Gastrocnemius medialis (tissue), 4 donors: Measurements from ENCODE around the gene NUAK2.
"Not testable (repeated sequence)": the region's sequence is repeated elsewhere in the genome, so short reads cannot be mapped to it uniquely, and the experiment has no call there.

ENCODE experiments used
- POLR2A ChIP-seq, 2 donors: fragments of 450-650 bp; IDR thresholded peaks; one replicate each; pipeline ENCODE4 v1.6.1; 2017; ENCODE audit warnings: antibody characterized with exemption in 2 of 2, mild to moderate bottlenecking in 2 of 2, moderate library complexity in 2 of 2
- TF ChIP-seq, protein P1 (sequence below), 5 experiments: fragments of 450-650 bp in 3 of 5; fragments of 200-600 bp in 2 of 5; sonication (generic) in 2 of 5; IDR thresholded peaks in 4 of 5; conservative IDR thresholded peaks in 1 of 5; 1 replicate in 4 of 5; 2 replicates in 1 of 5; pipeline ENCODE4 v1.5.1; 2016 to 2019; ENCODE audit warnings: antibody characterized with exemption in 5 of 5, mild to moderate bottlenecking in 3 of 5, moderate library complexity in 3 of 5

DNA sequence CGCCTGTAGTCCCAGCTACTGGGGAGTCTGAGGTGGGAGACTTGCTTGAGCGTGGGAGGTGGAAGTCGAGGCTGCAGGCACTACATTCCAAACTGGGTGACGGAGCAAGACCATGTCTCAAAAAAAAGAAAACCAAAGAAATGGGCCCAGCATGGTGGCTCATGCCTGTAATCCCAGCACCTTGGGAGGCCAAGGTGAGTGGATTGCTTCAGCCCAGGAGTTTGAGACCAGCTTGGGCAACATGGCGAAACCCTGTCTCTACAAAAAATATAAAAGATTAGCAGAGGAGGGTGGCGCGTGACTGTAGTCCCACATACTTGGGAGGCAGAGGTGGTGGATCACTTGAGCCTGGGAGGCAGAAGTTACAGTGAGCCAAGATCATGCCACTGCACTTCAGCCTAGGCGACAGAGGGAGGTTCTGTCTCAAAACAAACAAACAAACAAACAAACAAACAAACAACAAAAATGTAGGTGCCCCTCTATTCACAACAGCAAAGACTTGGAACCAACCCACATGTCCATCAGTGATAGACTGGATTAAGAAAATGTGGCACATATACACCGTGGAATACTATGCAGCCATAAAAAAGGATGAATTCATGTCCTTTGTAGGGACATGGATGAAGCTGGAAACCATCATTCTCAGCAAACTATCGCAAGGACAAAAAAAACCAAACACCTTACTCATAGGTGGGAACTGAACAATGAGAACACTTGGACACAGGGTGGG, 40.7 kb downstream of the NUAK2 start:
- TF ChIP-seq, protein P1, sequence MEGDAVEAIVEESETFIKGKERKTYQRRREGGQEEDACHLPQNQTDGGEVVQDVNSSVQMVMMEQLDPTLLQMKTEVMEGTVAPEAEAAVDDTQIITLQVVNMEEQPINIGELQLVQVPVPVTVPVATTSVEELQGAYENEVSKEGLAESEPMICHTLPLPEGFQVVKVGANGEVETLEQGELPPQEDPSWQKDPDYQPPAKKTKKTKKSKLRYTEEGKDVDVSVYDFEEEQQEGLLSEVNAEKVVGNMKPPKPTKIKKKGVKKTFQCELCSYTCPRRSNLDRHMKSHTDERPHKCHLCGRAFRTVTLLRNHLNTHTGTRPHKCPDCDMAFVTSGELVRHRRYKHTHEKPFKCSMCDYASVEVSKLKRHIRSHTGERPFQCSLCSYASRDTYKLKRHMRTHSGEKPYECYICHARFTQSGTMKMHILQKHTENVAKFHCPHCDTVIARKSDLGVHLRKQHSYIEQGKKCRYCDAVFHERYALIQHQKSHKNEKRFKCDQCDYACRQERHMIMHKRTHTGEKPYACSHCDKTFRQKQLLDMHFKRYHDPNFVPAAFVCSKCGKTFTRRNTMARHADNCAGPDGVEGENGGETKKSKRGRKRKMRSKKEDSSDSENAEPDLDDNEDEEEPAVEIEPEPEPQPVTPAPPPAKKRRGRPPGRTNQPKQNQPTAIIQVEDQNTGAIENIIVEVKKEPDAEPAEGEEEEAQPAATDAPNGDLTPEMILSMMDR (IDR thresholded peaks at IDR 0.05 in 4 of 5, conservative IDR thresholded peaks at IDR 0.05 in 1 of 5) = not testable (repeated sequence)
- not testable (repeated sequence) for TF ChIP-seq POLR2A (IDR thresholded peaks at IDR 0.05)
